ENCODE data around the gene FFAR2.

FFAR2 gene

DNA sequence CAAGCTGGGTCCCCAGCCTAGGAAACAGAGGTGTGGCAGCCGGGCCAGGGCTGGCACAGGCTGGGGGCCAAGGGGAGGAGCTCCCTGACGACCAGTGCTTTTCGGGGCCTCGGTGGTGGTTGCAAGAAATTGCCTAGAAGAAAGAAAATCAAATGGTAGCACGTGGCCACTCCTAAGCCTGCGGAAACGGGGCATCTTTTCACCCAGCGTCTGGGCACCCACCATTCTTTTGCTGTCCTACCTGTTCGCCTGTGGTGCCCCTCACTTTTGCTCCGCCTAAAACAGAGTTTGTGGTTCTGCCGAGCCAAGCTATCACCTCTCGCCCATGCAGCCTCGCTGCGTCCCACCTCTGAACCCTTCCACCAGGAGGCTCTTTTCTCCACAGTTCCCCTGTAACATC is 49.3 kb downstream of the FFAR2 start:
- Mint-ChIP-seq H3K4me1 (peaks cover 8% of the 10 kb centered on the region), H3K4me3 (no peak overlapping the region), H3K27ac (no peak overlapping the region), H3K36me3 (no peaks in the 10 kb centered on the region), H3K27me3 (peaks cover 45% of the 10 kb centered on the region), H3K9me3 (no peaks in the 10 kb centered on the region)
- CTCF ChIA-PET, result interaction anchor here (0.7 to 1.9 kb wide), 5 partner anchors 10 to 139 kb away, joined by 3 to 7 read pairs (median 3); partner anchors contain the start of gene FFAR3
- DNase-seq, result no peak

DNA sequence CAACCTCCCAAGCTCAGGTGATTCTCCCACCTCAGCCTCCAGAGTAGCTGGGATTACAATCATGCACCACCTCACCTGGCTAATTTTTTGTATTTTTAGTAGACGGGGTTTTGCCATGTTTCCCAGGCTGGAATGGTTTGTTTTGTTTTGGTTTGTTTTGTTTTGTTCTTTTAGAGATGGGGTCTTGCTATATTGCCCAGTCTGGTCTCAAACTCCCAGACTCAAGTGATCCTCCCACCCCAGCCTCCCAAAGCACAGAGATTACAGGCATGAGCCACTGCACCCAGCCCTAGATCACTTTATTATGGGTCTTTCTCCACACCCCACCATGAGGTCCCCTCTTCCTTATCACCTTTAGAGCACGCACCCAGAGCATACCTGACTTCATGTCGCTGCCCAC is 50.2 kb downstream of the FFAR2 start:
- Mint-ChIP-seq H3K4me3 (no peak overlapping the region), H3K9me3 (no peaks in the 10 kb centered on the region), H3K27me3 (peaks cover 48% of the 10 kb centered on the region), H3K36me3 (no peaks in the 10 kb centered on the region), H3K27ac (no peak overlapping the region), H3K4me1 (peaks cover 8% of the 10 kb centered on the region)
- CTCF ChIA-PET, result interaction anchor here (1.2 to 1.9 kb wide), 2 partner anchors 9 to 12 kb away, joined by 3 to 7 read pairs; no protein-coding TSS in a partner anchor
- no peak for DNase-seq

DNA sequence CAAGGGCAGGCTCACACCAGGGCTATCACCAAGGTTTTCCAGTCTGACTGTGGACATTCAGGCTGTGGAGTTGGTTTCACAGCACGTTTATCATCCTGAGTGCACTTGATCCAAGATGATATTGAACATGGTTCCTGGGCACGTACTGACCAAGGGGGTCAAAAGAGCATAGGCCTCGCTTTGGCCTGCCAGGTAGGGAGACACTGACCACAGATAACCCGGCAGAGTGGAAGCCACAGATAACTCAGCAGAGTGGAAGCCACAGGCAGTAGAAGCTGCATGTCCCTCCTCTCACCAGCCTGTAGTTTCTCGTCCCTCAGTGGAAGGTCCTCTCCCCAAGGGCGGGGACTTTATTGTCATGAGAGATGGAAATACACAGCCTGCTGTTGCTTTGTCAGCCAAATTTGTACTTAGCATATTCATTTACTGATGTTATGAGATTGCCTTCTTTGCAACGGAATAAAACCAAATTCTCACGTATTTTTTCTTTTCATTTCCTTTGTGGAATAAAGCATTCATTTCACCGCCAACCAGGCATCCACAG is 51.0 kb downstream of the FFAR2 start:
- Mint-ChIP-seq H3K27me3 (peaks cover 45% of the 10 kb centered on the region), H3K9me3 (no peaks in the 10 kb centered on the region), H3K4me1 (peaks cover 8% of the 10 kb centered on the region), H3K27ac (no peak overlapping the region), H3K36me3 (no peaks in the 10 kb centered on the region), H3K4me3 (no peak overlapping the region)
- no peak for DNase-seq
- CTCF ChIA-PET, result no interaction called here

DNA sequence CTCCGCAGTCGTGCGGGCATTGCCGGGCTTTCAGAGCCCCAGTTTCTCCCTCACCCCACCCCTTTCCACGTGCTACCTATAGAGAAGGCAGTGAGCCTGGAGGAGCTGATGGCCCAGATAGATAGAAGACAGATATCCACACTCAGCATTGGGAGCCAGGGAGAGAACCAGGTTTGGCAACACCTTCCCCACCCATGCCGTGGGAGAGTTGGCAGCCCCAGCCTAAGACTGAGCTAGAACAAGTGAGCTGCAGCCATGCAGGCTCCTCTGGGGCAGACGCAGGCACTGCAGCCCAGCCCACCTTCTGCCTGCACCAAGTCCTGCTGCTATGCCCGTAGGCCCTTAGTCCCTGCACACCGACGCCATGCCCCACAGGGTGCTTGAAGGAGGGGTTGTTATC is 52.6 kb downstream of the FFAR2 start:
- Mint-ChIP-seq H3K4me1 (peaks cover under 1% of the 10 kb centered on the region), H3K27me3 (peaks cover 46% of the 10 kb centered on the region), H3K36me3 (no peaks in the 10 kb centered on the region), H3K4me3 (no peak overlapping the region), H3K27ac (no peak overlapping the region), H3K9me3 (no peaks in the 10 kb centered on the region)
- no peak for DNase-seq
- CTCF ChIA-PET, result no interaction called here

All from activated naive CD4-positive, alpha-beta T cell treated with anti-CD3 and anti-CD28 coated beads, Interleukin-2, amount 10 ng/mL, durations not matched to agents 7 days and 5 days (primary cell).